ENCODE data around the gene BMS1. TPM values are rescaled to one million over a fixed set of nuclear protein-coding genes. Genes with fewer than 3 reads are reported as not detected.
A peak's percentile ranks its signal among the peaks of the same experiment; 100 is the strongest.

Gene BMS1
- total and polyA plus RNA-seq, 2 of the 8 experiments (the other 6 are each of a cell fraction or from before 2014, with no cell fraction given) = 3.7 to 34.6 TPM

GRCh38 chr10:42879380-42880254 is 97.0 kb downstream of the BMS1 start:
- Histone ChIP-seq H3K23me2 (ENCODE audit: low read depth, low read length) (no peaks in the 10 kb centered on the region), H3K4me2 (ENCODE audit: insufficient read depth in 1 of 2, low read depth in 2 of 2, low read length in 2 of 2) (no peak overlapping the region), H3K18ac (ENCODE audit: extremely low read depth, low read length) (no peak overlapping the region), H3K4me1 (replicated peaks in 1 of 4; ENCODE audit: control insufficient read depth in 3 of 4, insufficient read depth in 4 of 4, low read length in 3 of 4) (no peaks in the 10 kb centered on the region; a peak in 2 of 7 replicates), H3K9me3 (ENCODE audit: insufficient read depth in 2 of 2, low read depth in 1 of 2, low read length in 1 of 2) (peaks cover 0 to 3% of the 10 kb centered on the region in 2 experiments; a peak in 2 of 4 replicates), H3K79me1 (ENCODE audit: low read depth, low read length) (no peaks in the 10 kb centered on the region), H3K4me3 (ENCODE audit: extremely low read depth in 1 of 4, insufficient read depth in 2 of 4, low read depth in 3 of 4, low read length in 4 of 4) (no peak overlapping the region), H2BK12ac (ENCODE audit: low read depth, low read length) (no peak overlapping the region), H3K4ac (replicated peaks; ENCODE audit: insufficient read length, low read depth, low read length) (no peak overlapping the region), H4K5ac (ENCODE audit: insufficient read length, low read depth, low read length) (no peak overlapping the region), H2BK120ac (replicated peaks; ENCODE audit: low read depth, low read length) (no peak overlapping the region), H2AK5ac (ENCODE audit: low read depth, low read length) (no peak overlapping the region), H3K36me3 (ENCODE audit: control insufficient read depth in 2 of 4, insufficient read depth in 4 of 4, low read length in 3 of 4) (no peaks in the 10 kb centered on the region), H3K79me2 (ENCODE audit: control insufficient read depth in 1 of 2, insufficient read depth in 2 of 2, low read length in 2 of 2) (no peaks in the 10 kb centered on the region), H3K27ac (ENCODE audit: low read depth, low read length) (no peak overlapping the region), H3K56ac (replicated peaks; ENCODE audit: insufficient read length, low read depth, low read length) (no peak overlapping the region), H2BK15ac (ENCODE audit: low read length) (no peak overlapping the region), H4K91ac (replicated peaks; ENCODE audit: insufficient read length, low read length) (no peak overlapping the region), H2AFZ (ENCODE audit: low read length) (no peak overlapping the region), H4K8ac (ENCODE audit: extremely low read depth, insufficient read depth, low read length) (peak overlapping the region; percentile 11), H3K9ac (replicated peaks in 1 of 4; ENCODE audit: extremely low read depth in 1 of 4, low read depth in 3 of 4, low read length in 3 of 4) (no peak overlapping the region), H3K23ac (ENCODE audit: insufficient read length) (no peak overlapping the region), H2BK20ac (ENCODE audit: low read length) (no peak overlapping the region), H2BK5ac (ENCODE audit: low read depth, low read length) (no peak overlapping the region), H3K14ac (ENCODE audit: insufficient read length) (no peak overlapping the region), H4K20me1 (replicated peaks in 1 of 2; ENCODE audit: control insufficient read depth in 1 of 2, insufficient read depth in 2 of 2, low read length in 2 of 2) (no peaks in the 10 kb centered on the region), H3K27me3 (replicated peaks in 1 of 4; ENCODE audit: control insufficient read depth in 3 of 4, extremely low read depth in 1 of 4, insufficient read depth in 3 of 4, low read length in 3 of 4) (no peaks in the 10 kb centered on the region)
- FAIRE-seq = no peak
- ChIA-PET POLR2A (ENCODE audit: partially characterized antibody) (no interaction called here), CTCF (ENCODE audit: partially characterized antibody) (interaction anchor here (0.8 kb wide), 1 partner anchor 206 kb away, joined by 3 read pairs; no protein-coding TSS in a partner anchor)
- 88% methylated on average over 30 of the region's 30 CpGs; no CpG with 5 or more reads in 1 of the 2 experiments for WGBS, 2 experiments (ENCODE audit: extremely low coverage in 1 of 2, insufficient coverage in 1 of 2, insufficient read length in 1 of 2, insufficient replicate concordance in 2 of 2, low coverage in 1 of 2, low lambda C conversion rate in 2 of 2, missing lambda C conversion rate in 1 of 2)
- DNase-seq (ENCODE audit: low read depth in 1 of 2, low spot score in 2 of 2) = no peak
- TF ChIP-seq NANOG (IDR thresholded peaks at IDR 0.05; ENCODE audit: insufficient read depth, low read depth, low read length, poor library complexity, severe bottlenecking) = no peak
- TF ChIP-seq FOSL1 (IDR thresholded peaks at IDR 0.05; ENCODE audit: insufficient read depth, low read depth, low read length) = no peak
- TF ChIP-seq HDAC6 (IDR thresholded peaks at IDR 0.05; ENCODE audit: low read depth, low read length) = no peak
- no peak for TF ChIP-seq PHF8 (conservative IDR thresholded peaks at IDR 0.05; ENCODE audit: low read depth, low read length)
- TF ChIP-seq POLR2AphosphoS5 (IDR thresholded peaks at IDR 0.05; ENCODE audit: low read depth, low read length) = no peak
- TF ChIP-seq CTBP2 (IDR thresholded peaks at IDR 0.05; ENCODE audit: borderline replicate concordance, insufficient read depth, insufficient read length, low read length) = no peak
- no peak for TF ChIP-seq TBP (IDR thresholded peaks at IDR 0.05; ENCODE audit: low read depth, low read length)
- TF ChIP-seq SIN3A (conservative IDR thresholded peaks at IDR 0.05 in 1 of 2, IDR thresholded peaks at IDR 0.05 in 1 of 2; ENCODE audit: low read depth in 1 of 2, low read length in 2 of 2) = no peak
- no peak for TF ChIP-seq USF2 (IDR thresholded peaks at IDR 0.05; ENCODE audit: low read length)
- TF ChIP-seq GABPA (IDR thresholded peaks at IDR 0.05; ENCODE audit: borderline replicate concordance, insufficient read depth, low read length) = no peak
